ENCODE results near the gene CDH6.

The CDH6 gene

DNA sequence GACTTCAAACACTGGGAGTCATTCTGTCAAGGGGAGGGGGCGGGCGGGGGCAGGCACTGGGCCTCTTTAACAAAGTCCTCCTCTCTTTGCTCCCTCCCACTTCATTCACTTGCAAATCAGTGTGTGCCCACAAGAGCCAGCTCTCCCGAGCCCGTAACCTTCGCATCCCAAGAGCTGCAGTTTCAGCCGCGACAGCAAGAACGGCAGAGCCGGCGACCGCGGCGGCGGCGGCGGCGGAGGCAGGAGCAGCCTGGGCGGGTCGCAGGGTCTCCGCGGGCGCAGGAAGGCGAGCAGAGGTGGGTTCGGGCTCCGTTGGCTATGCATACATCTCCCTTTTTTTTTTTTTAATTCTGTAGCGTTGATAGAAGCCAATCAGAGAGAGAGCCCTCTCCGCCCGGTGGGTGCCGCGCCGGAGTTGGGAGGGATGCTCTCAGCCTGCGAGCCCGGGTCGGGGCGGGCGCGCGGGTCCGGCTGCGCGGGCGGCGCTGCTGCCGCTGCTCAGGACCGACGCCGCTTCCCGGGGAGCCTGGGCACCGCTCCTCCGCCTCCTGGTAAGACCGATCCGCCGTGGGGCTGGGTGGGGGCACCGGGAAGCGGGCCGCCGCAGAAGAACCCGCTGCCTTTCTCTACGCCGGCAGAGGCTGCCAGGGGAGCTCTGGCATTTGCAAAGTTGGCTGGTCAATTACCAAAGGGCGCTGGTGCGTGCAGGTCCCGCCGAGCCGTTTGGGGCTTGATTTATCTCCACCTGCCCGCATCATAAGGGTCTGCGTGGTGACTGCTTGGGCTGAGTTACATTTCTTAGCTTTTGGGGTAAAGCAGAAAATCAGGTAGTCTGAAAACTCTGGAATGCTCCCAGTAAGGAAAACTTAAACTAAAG, at the start of gene CDH6:
Gene CDH6, plus strand, starts transcription at position 96 of the 877 bp plus-strand sequence. CDS start 73,788 bp downstream, outside the sequence.
- H3K27ac ChIP-seq, result no peak within 1 kb of the TSS

DNA sequence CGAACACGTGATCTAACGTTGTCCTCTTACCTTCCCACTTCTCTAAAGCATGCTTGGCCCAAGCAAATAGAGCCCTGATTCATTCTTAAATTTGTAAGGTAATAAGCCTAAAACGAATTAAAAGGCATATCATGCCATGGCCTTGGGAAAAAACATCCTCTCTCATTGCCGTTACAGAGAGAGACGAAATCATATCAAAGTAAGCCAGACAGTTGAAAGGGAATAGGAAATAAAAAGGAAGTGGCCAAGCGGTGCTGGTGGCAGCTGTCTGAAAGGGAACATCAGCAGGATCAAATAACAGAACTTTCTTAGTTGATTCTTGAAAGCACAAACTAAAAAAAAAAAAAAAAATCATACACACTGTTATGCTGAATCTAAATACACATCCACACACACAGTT, 49.1 kb upstream of the CDH6 start:
- TF ChIP-seq, protein P1, sequence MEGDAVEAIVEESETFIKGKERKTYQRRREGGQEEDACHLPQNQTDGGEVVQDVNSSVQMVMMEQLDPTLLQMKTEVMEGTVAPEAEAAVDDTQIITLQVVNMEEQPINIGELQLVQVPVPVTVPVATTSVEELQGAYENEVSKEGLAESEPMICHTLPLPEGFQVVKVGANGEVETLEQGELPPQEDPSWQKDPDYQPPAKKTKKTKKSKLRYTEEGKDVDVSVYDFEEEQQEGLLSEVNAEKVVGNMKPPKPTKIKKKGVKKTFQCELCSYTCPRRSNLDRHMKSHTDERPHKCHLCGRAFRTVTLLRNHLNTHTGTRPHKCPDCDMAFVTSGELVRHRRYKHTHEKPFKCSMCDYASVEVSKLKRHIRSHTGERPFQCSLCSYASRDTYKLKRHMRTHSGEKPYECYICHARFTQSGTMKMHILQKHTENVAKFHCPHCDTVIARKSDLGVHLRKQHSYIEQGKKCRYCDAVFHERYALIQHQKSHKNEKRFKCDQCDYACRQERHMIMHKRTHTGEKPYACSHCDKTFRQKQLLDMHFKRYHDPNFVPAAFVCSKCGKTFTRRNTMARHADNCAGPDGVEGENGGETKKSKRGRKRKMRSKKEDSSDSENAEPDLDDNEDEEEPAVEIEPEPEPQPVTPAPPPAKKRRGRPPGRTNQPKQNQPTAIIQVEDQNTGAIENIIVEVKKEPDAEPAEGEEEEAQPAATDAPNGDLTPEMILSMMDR (IDR thresholded peaks at IDR 0.05), result no peak
- no peaks in the 10 kb centered on the region for H3K9me3 ChIP-seq (ENCODE audit: control insufficient read depth, low read length)
- H3K4me2 ChIP-seq (ENCODE audit: low read length), result no peak overlapping the region
- H3K27me3 ChIP-seq (ENCODE audit: control insufficient read depth, insufficient read depth, low read length), result no peaks in the 10 kb centered on the region
- H2AFZ ChIP-seq, result no peak overlapping the region
- H3K9ac ChIP-seq, result no peak overlapping the region
- H3K4me1 ChIP-seq, result no peaks in the 10 kb centered on the region
- H3K36me3 ChIP-seq (ENCODE audit: control insufficient read depth, insufficient read depth, low read length), result no peaks in the 10 kb centered on the region
- H3K27ac ChIP-seq, result no peak overlapping the region
- H3K79me2 ChIP-seq, result no peaks in the 10 kb centered on the region
- H3K4me3 ChIP-seq (ENCODE audit: low read depth, low read length), result no peak overlapping the region

More for the DNA sequence above, at the start of gene CDH6:
- H2AFZ ChIP-seq, result peak within 1 kb of the TSS; percentile 25
- H3K4me2 ChIP-seq (ENCODE audit: low read length), result peak within 1 kb of the TSS; percentile 69
- no peaks in the 10 kb centered on the region for H3K36me3 ChIP-seq (ENCODE audit: control insufficient read depth, insufficient read depth, low read length)
- no peak within 1 kb of the TSS for H3K9ac ChIP-seq
- no peaks in the 10 kb centered on the region for H3K27me3 ChIP-seq (ENCODE audit: control insufficient read depth, insufficient read depth, low read length)
- TF ChIP-seq, protein P1 (IDR thresholded peaks at IDR 0.05), result no peak
- H3K4me1 ChIP-seq, result peaks cover 3% of the 10 kb centered on the region
- H3K4me3 ChIP-seq (ENCODE audit: low read depth, low read length), result peak within 1 kb of the TSS; percentile 50
- no peaks in the 10 kb centered on the region for H3K79me2 ChIP-seq
- H3K9me3 ChIP-seq (ENCODE audit: control insufficient read depth, low read length), result no peaks in the 10 kb centered on the region

DNA sequence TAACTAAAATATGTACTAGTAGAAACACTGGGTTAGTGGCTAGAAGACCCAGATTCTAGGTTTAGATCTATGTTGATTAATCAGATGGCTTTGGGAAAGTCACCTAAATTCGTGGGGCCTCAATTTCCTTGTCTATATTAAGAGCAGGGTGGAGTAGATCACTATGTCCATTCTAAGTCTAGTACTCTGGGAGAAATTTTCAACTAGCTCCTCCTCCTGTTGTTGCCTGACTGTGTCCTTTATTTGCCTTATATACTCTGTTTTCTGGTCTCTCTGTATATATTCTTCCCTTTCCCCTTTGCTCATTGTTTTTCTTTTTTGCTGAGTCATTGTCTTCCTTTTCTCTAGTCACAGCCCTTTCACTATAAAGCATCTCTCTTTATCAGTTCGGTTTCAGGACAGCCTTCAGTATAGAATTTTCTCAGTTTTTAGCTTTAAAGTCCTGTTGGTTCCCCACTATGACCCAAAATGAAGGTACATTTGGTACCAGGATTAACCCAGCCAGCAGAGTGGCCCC, 44.5 kb upstream of the CDH6 start:
- TF ChIP-seq, protein P1 (IDR thresholded peaks at IDR 0.05), result no peak
- H3K9ac ChIP-seq, result no peak overlapping the region
- H3K27me3 ChIP-seq (ENCODE audit: control insufficient read depth, insufficient read depth, low read length), result no peaks in the 10 kb centered on the region
- no peaks in the 10 kb centered on the region for H3K4me1 ChIP-seq
- no peak overlapping the region for H3K4me2 ChIP-seq (ENCODE audit: low read length)
- H3K9me3 ChIP-seq (ENCODE audit: control insufficient read depth, low read length), result no peaks in the 10 kb centered on the region
- H3K36me3 ChIP-seq (ENCODE audit: control insufficient read depth, insufficient read depth, low read length), result no peaks in the 10 kb centered on the region
- no peak overlapping the region for H2AFZ ChIP-seq
- H3K4me3 ChIP-seq (ENCODE audit: low read depth, low read length), result no peak overlapping the region
- H3K79me2 ChIP-seq, result no peaks in the 10 kb centered on the region
- H3K27ac ChIP-seq, result no peak overlapping the region

DNA sequence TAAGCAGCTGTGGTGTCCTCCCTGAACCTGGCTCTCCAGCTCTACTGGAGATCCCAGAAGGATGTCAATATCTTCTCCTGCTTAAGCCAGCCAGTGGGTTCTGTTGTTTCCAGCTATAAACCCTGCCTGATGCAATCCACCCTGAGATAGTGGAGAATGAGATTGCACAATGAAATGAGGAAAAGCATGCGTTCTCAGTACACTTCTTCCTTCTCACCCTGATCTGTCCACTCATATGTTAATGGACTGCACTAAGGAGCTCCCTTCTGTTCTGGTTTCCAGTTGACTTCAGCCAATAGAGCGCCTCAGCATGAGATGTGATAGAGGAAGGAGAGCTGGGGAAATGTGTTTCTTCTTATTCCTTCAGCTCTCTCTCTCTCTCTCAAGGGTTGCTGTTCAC, 40.0 kb upstream of the CDH6 start:
- no peaks in the 10 kb centered on the region for H3K27me3 ChIP-seq (ENCODE audit: control insufficient read depth, insufficient read depth, low read length)
- no peaks in the 10 kb centered on the region for H3K36me3 ChIP-seq (ENCODE audit: control insufficient read depth, insufficient read depth, low read length)
- H3K27ac ChIP-seq, result no peak overlapping the region
- no peak overlapping the region for H3K4me2 ChIP-seq (ENCODE audit: low read length)
- H3K9me3 ChIP-seq (ENCODE audit: control insufficient read depth, low read length), result no peaks in the 10 kb centered on the region
- H3K4me3 ChIP-seq (ENCODE audit: low read depth, low read length), result no peak overlapping the region
- no peaks in the 10 kb centered on the region for H3K79me2 ChIP-seq
- TF ChIP-seq, protein P1 (IDR thresholded peaks at IDR 0.05), result no peak
- no peak overlapping the region for H3K9ac ChIP-seq
- no peak overlapping the region for H2AFZ ChIP-seq
- H3K4me1 ChIP-seq, result no peaks in the 10 kb centered on the region

Data from parathyroid adenoma (tissue), 2 donors.